ENCODE results near the gene CBX3. TPM values are rescaled to one million over a fixed set of nuclear protein-coding genes. Genes with fewer than 3 reads are reported as not detected.

CBX3 gene
- total RNA-seq, 1 donor from 2014 or later, result 221 TPM

DNA sequence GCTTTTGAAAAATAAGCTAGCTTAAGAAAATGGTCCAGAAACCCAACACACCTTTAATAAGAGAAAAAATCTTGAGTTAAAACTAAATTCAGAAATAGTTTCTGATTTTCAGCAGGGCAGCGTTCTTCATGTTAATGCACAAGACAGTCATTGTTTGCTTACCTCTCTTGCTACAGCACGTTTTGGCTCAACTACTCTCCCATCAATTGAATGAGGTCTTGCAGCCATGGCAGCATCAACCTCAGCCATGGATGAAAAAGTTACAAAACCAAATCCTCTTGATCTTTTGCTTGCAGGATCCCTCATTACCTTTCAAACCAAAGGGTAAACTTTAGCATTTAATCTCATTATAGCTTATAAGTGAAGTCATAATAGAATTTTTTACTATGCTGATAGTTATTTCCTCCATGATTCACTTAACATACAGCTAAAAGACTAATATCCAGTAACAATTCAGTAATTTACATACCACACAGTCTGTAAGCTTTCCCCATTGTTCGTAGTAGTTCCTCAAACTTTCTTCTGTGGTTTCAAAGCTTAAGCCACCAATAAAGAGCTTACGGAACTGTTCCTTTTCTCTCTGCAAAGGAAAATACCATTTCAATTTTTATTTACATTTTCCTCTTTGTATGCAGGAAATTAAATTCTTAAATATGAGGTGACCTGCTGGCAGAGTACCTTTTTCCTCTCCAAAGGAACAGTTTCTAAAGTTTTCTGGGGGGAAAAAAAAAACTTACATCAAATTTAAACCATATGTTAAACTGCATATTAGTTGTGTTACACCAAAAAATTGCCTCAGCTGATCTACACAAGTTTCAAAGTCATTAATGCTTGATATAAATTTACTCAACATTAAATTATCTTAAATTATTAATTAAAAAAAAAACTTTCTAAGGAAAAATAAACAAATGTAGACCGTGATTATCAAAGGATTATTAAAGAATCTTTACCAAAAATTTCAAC lies 4.1 kb upstream of the CBX3 start:
- Mint-ChIP-seq H3K27me3 (no peaks in the 10 kb centered on the region), H3K4me1 (ENCODE audit: low read depth) (peaks cover 46% of the 10 kb centered on the region), H3K27ac (peak overlapping the region; percentile 85), H3K36me3 (ENCODE audit: insufficient read depth) (peaks cover 64% of the 10 kb centered on the region), H3K9me3 (ENCODE audit: low read depth) (no peaks in the 10 kb centered on the region), H3K4me3 (ENCODE audit: low read depth) (peak overlapping the region; percentile 100)
- TF ChIP-seq, protein P1, sequence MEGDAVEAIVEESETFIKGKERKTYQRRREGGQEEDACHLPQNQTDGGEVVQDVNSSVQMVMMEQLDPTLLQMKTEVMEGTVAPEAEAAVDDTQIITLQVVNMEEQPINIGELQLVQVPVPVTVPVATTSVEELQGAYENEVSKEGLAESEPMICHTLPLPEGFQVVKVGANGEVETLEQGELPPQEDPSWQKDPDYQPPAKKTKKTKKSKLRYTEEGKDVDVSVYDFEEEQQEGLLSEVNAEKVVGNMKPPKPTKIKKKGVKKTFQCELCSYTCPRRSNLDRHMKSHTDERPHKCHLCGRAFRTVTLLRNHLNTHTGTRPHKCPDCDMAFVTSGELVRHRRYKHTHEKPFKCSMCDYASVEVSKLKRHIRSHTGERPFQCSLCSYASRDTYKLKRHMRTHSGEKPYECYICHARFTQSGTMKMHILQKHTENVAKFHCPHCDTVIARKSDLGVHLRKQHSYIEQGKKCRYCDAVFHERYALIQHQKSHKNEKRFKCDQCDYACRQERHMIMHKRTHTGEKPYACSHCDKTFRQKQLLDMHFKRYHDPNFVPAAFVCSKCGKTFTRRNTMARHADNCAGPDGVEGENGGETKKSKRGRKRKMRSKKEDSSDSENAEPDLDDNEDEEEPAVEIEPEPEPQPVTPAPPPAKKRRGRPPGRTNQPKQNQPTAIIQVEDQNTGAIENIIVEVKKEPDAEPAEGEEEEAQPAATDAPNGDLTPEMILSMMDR (IDR thresholded peaks at IDR 0.05; ENCODE audit: unreplicated experiment), result no peak
- no peak for DNase-seq (ENCODE audit: low spot score, unreplicated experiment)

- H3K27me3 Mint-ChIP-seq, result no peaks in the 10 kb centered on the region
- H3K4me3 Mint-ChIP-seq (ENCODE audit: low read depth), result peak overlapping the region; percentile 100
- TF ChIP-seq, protein P1 (IDR thresholded peaks at IDR 0.05; ENCODE audit: unreplicated experiment), result peak; percentile 90
- peaks cover 43% of the 10 kb centered on the region for H3K4me1 Mint-ChIP-seq (ENCODE audit: low read depth)
- H3K36me3 Mint-ChIP-seq (ENCODE audit: insufficient read depth), result peaks cover 56% of the 10 kb centered on the region
- H3K27ac Mint-ChIP-seq, result peak overlapping the region; percentile 100
- H3K9me3 Mint-ChIP-seq (ENCODE audit: low read depth), result no peaks in the 10 kb centered on the region
- no peak for DNase-seq (ENCODE audit: low spot score, unreplicated experiment)
Measured at GRCh38 chr7:26198133-26198780, 3.3 kb upstream of the CBX3 start.

DNA sequence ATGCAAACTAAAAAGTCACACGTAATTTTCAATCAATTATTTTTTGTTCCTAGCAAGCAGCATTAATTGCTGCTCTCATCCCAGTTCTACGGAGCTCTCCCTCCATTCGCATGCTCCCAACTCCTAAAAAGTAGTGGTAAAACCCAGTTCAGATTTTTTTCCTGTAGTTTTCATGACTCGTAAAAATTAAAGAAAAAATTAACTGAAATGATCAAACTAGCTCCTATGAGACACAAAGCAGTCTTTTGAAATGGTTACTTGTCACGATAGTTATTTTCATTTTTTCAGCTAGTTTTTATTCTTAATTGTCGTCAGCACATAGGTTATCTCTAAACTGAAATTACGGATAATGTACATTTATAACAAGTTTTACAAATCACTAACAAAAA lies 2.8 kb upstream of the CBX3 start:
- Mint-ChIP-seq H3K4me3 (ENCODE audit: low read depth) (peak overlapping the region; percentile 100), H3K36me3 (ENCODE audit: insufficient read depth) (peaks cover 53% of the 10 kb centered on the region), H3K9me3 (ENCODE audit: low read depth) (no peaks in the 10 kb centered on the region), H3K27ac (peak overlapping the region; percentile 100), H3K27me3 (no peaks in the 10 kb centered on the region), H3K4me1 (ENCODE audit: low read depth) (peaks cover 43% of the 10 kb centered on the region)
- TF ChIP-seq, protein P1 (IDR thresholded peaks at IDR 0.05; ENCODE audit: unreplicated experiment), result no peak
- no peak for DNase-seq (ENCODE audit: low spot score, unreplicated experiment)

- DNase-seq (ENCODE audit: low spot score, unreplicated experiment), result peak; percentile 18
- H3K4me1 Mint-ChIP-seq (ENCODE audit: low read depth), result peaks cover 43% of the 10 kb centered on the region
- no peaks in the 10 kb centered on the region for H3K27me3 Mint-ChIP-seq
- H3K4me3 Mint-ChIP-seq (ENCODE audit: low read depth), result peak overlapping the region; percentile 100
- TF ChIP-seq, protein P1 (IDR thresholded peaks at IDR 0.05; ENCODE audit: unreplicated experiment), result no peak
- peak overlapping the region; percentile 100 for H3K27ac Mint-ChIP-seq
- no peaks in the 10 kb centered on the region for H3K9me3 Mint-ChIP-seq (ENCODE audit: low read depth)
- H3K36me3 Mint-ChIP-seq (ENCODE audit: insufficient read depth), result peaks cover 52% of the 10 kb centered on the region
Measured at GRCh38 chr7:26199301-26200037, 2.1 kb upstream of the CBX3 start.

DNA sequence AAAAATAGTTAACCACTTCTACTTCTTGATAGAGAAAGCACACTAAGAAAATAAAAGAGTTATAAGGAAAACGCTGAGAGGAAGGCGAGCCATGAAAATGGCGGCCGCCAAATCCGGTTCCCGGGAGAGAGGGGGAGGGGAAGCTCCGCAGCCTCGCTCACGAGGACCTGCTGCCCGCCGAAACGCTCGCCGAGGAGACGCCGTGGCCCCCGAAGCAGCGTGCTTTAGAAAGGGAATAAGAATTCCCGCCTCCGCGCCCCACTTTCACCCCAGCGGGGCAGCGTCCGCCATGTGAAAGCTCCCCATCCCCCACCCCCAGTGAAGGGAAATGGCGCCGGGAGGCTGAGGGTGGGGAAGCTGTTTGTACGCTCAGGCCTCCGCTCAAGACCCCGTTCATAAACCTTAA lies 1.5 kb upstream of the CBX3 start:
- Mint-ChIP-seq H3K27me3 (no peaks in the 10 kb centered on the region), H3K4me1 (ENCODE audit: low read depth) (peaks cover 46% of the 10 kb centered on the region), H3K27ac (peak overlapping the region; percentile 100), H3K36me3 (ENCODE audit: insufficient read depth) (peaks cover 52% of the 10 kb centered on the region), H3K4me3 (ENCODE audit: low read depth) (peak overlapping the region; percentile 100), H3K9me3 (ENCODE audit: low read depth) (no peaks in the 10 kb centered on the region)
- DNase-seq (ENCODE audit: low spot score, unreplicated experiment), result peak; percentile 49
- TF ChIP-seq, protein P1 (IDR thresholded peaks at IDR 0.05; ENCODE audit: unreplicated experiment), result no peak

Data from progenitor cell of endocrine pancreas (in vitro differentiated cells).